NCI-H2171 (cell line): ENCODE results near the gene SPEG.

Experiments used
- DNase-seq: peaks from one replicate; lab custom pipeline; 2025; lab: John Stamatoyannopoulos, UW

The SPEG gene

DNA sequence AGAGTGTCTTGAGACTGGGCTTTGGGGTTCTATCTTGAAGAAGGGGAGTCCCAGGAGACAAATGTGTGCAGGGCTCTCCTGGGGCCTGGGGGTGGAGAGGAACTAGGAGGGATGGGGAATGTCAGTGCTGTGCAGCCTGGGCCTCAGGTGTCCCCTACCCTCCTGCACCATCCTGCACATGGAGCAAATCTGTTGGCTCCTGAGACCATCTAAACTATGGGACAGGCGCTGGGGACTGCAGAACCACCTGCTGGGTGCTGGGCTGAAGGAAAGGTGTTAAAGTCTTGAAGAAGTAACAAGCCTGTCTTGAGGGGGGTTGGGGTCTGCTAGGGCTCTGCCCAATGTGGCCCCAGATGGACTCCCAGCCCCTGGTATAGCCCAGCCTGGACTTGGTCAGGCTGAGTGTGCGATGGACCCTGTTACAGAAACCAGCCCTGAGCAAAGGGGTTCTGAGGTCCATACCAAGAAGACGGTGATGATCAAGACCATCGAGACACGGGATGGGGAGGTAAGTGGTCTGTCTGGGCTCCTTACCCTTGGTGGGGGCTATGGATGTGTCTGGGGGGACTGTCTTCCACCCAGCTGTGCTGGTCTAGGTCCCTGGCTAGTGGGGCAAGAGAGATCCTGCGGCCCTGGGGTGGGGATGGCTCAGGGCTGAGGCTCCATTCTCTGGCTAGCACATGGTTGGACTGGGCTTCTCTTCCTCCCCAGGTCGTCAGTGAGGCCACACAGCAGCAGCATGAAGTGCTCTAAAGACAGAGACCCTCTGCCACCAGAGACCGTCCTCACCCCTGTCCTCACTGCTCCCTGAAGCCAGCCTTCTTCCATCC lies 9.2 kb upstream of the SPEG start:
- DNase-seq: no peak

DNA sequence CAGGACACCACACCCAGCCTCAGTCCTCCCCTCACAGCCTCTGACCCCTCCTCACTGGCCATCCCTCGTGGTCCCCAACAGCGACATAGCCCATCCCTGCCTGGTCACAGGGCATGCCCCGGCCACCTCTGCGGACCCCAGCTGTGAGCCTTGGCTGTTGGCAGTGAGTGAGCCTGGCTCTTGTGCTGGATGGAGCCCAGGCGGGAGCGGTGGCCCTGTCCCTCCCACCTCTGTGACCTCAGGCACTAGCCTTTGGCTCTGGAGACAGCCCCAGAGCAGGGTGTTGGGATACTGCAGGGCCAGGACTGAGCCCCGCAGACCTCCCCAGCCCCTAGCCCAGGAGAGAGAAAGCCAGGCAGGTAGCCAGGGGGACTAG lies 8.6 kb upstream of the SPEG start:
- no peak for DNase-seq

DNA sequence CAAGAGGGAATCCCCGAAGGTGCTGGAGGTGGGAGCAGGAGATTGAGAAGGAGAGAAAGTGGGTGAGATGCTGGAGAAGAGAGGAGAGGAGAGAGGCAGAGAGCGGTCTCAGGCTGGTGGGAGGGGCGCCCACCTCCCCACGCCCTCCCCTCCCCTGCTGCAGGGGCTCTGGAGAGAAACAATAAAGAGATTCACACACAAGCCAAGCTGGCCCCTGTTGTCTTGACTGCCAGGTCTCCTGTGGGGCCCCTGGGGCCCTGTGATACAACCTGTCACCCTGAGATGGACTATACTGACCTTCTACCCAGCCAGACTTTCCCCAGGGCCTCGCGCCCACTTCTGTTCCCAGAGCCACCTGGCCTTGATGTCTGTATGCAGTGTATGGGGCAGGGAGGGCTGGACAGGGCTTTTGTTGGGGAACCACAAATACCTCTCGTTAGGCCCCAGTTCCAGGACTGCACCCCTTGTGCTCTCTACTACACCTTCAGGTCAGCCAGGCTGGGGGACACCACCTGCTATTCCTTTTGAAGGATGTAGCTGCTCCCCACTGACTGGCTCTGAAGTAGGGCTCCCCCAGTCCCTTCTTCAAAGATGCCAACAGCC lies 8.0 kb upstream of the SPEG start:
- DNase-seq: no peak

DNA sequence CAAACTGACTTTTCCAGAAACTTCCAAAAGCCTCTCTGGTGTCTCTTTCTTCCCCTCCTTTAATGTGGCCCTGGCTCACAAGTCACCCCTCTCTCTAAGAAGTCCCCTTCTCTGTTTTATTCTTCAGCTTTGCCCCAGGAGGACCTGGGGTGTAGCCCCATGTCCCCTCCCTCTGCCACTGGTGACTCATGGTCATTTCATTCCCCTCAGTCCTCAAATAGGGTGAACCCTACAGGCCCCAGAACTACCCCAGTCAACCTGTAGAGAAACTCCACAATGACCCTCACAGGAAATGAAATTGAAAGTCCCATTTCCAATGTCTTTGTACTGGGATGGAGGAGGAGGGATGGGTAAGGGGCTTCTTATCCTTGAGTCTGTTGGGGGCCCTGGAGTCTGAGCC lies 6.2 kb upstream of the SPEG start:
- no peak for DNase-seq

DNA sequence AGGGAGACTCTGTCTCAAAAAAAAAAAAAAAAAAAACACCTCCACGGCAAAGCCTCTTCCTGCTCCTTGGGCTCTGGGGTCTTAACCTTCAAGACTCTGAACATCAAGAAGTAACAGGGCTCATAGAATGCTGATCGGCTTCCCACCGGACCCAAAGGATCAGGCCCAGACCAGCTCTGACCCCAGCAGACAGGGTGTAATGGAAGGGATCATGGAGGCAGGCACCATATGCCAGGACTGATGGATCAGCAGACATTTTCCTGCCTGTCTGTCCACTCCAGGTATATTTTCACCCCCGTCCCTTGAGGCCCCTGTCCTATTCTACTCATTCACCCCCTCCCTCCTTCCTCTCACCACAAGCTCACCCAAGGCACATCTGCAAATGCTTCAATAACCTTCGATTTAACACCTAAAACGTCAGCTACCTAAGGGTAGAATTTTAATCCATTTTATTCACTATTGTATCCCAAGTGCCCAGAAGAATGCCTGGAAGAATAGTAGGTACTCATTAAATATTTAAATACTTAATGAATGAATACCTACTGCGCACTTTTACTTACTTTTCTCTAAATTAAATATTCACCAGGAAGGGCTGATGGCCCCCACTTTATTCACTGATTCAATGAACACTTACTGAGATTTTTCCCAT lies 4.6 kb upstream of the SPEG start:
- no peak for DNase-seq

DNA sequence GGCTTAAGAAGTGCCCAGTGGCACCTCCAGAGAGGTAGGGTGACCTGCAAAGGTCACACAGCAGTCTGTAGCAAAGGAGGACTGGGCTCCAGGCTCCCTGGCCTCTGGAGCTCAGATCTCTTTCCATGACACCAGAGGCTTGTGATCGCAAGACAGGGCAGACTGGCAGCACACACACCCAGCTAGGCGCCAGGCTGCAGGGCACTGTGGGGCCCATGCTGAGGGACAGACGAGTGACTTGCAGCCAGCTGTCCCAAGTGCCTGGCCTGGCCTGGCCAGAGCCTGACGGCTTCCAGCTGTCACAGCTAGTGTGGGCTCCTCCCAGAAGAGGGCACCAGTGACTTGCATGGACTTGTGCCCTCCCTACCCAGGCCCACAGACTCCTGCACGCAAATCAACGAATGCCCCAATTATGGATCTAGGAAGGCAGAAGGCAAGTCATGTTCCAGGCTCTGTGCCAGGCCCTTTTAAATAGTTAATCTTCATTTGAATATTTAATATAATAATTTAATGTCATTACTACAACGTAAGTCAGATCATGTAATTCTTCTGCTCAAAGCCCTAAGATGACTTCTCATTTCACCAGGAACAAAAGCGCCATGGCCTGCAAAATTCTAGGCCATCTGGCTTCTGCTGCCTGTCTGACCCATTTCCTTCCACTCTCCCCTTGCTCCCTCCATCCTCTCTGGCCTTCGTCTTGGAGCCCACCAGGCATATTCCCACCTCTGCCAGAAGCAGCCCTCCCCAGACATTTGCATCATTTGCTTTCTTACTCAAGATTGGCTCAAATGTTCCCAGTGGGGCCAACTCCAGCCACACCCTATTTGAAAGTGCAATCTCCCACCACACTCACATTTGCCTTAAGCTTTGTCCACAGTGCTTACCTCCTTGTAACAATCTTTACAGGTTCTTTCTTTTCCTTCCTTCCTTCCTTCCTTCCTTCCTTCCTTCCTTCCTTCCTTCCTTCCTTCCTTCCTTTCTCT lies 3.7 kb upstream of the SPEG start:
- DNase-seq: peak; percentile 17

DNA sequence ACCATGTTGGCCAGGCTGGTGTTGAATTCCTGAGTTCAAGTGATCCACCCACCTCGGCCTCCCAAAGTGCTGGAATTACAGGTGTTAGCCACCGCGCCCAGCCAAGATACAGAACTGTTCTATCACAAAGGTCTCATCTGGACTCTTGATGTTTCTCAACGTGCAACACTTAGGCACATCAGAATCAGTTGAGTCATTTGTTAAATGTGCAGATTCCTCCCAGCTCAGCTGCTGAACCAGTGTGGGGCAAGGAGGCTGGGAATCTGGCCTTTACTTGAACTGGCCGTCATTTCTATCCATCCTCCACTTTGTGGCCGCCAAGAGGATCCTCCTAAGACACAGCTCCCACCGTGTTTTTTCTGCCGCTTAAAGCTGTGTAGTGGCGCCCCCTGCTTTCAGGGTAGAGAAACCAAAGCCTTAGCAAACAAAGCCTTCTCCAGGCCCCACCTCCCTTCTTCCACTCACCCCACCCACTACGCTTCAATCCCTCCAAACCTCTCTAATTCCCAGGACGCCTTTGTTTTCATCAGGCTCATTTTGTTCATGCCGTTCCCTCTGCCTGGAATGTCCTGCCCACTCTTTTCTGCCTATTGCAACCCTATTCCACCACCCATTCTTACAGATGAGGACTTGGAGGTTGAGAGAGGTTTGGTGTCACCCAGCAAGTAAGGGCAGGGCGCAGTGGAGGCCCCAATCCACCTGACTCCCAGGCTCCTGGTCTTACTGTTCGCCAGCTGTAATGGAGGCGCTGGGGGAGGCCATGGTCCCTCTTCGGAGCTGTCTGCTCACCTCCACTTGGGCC lies 776 bp upstream of the SPEG start:
- no peak for DNase-seq

DNA sequence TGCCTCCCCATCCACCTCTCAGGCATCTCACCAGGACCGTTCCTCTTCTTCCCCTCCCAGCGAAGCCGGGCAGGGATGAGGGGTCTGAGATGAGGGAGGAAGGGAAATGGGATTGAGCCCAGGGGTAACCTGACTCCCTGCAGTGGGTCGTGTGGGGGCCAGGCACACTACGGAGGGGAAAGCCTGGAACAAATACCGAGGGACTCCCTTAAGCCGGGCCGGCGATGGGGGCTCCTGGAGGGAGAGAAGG lies 250 bp upstream of the SPEG start:
- DNase-seq: no peak

DNA sequence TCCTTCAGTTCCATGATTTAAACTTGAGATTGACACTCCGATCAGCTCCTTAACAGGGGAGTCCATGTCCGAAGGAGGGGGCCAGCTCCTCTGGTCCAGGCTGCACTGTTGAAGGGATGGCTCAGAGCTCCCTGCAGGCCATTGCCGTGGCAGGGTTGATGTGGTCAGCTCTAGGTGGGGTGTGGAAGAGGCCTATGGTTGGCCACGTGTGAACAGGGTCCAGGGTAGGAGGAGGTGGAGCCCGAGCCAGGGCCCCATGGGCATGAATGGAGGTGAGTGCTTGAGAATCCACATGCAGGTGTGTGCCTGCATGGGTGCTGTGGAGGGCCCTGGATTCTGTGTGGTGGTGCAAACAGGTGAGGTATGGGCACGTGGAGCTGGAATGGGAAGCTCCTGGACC lies 1.1 kb downstream of the SPEG start:
- DNase-seq: no peak

DNA sequence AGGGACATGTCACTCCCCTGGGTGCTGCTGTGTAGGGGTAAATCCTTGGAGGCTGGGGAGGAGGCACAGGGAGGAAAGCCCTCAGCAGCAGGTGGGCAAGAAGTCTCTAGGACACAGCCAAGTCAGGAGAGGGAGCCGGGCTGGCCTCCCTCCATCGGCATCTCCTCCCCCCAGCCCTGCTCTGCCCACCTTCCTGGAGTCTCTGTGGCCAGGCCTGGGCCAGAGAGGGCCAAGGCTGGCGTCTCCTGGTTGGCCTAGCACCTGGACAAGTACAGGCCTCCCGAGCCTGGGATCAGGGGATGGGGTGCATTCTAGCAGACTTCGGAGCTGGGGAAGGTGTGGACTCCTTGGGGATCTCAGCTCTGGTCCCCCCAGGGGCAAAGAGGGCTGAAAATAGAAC lies 1.8 kb downstream of the SPEG start:
- no peak for DNase-seq

DNA sequence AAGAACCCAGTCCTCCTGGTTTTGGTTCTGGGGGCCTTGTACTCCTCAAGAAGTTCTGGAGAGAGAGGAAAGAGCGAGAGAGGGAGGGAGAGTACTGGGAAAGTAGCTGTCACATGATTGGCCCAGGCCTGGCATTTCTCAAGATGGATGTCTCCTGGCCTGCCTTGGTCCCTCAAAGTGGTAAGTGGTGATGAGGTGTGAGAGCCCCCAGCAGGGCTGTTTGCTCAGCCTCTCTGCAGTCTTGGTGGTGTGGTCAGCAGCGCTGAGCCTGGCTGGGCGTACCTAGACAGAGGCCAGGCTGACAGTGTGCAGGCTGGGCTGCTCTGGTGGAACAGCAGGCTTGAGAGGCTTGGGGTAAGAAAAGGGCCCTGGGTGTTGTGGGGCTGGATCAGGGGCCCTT lies 2.5 kb downstream of the SPEG start:
- DNase-seq: no peak

DNA sequence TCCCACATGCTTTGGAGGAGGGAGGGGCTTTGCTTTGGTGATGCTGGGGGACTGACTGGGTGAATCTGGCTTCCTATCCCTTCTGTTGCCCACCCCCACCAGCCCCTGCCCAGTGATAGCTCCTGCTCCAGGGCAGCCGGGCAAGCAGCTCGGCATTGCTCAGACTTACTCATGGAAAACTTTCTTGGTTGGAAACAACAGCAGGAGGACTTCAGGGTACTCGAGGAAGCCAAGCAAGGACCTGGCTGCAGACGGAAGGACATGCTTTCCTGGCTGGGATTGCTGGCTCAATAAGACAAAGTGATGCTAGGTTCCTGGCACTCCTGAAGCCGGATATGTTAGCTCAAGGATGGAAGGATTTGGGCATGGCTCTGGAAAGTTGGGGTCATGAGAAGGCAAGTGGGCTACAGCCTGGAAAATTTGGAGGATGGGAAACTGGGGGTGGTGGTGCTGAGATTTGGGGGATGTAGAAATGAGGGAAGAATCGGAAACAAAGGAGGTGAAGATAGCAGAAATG lies 3.1 kb downstream of the SPEG start:
- no peak for DNase-seq

DNA sequence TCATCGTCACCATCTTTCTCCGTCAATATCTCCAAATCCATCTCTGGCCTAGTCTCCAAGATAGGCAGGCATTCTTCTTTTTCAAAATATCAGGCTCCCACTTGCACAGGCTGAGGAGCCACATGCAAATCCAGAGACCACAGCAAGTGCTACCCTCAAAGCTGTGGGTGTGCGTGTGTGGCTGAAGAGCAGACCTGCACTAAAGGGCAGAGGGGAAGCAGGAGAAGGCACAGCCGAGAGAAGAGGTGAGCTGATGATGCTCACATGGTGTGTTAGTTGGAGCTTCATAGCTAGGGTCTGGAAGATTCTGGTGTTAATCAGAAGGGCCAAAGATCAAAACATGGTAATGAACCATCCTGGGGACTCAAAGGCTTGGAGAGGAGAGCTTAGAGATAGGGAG lies 3.8 kb downstream of the SPEG start:
- DNase-seq: no peak

DNA sequence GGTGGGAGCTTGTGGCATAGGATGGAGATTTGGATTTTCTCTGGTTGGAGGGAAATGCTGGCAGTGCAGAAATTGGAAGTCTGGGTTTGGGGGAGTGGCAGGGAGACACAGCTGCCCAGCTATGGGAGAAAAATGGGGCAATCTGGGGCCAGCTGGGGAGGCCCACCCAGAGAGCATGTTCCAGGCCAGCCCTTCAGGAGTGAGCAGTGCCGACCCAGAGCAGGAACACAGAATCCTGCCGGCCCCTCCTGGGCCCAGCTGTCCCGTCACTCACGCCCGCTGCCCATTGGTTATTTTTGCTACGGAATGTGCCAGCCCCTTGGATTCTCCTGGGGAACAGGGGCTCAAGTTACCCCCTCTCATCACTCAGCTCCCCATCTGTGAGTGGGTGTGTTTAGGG lies 4.9 kb downstream of the SPEG start:
- DNase-seq: no peak

DNA sequence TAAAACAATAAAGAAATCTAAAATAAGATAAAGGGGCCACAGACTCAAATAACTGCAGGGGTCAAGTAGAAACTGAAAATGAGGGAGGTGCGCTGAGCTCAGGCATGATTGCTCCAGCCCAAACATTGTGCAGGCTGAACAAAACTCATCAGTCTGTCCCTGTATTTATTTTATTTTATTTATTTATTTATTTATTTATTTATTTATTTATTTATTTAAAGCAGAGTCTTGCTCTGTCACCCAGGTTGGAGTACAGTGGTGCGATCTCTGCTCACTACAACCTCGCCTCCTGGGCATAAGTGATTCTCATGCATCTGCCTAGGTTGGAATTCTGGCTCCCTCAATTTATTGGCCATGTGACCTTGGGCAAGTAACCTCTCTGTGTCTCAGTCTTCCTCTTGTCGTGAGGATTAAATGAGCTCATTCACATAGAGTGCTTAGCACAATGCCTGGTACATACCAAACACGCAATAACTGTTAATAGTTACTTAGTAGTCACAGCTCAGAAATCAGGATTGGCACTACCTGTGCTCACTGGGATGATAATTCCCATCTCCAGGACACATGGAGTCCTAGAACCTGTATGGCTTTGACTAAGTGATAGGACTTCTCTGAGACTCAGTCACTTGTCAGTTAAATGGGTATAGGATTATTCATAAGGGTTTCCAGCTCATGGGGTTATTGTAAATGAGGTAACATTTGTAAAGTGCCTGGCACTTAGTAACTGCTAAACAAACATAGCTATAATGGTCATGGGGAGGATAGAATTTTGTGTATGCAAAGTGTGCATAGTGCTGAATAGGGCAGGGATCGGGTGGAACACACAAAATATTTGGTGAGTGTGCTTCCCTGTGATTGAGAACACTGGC lies 6.0 kb downstream of the SPEG start:
- DNase-seq: no peak

DNA sequence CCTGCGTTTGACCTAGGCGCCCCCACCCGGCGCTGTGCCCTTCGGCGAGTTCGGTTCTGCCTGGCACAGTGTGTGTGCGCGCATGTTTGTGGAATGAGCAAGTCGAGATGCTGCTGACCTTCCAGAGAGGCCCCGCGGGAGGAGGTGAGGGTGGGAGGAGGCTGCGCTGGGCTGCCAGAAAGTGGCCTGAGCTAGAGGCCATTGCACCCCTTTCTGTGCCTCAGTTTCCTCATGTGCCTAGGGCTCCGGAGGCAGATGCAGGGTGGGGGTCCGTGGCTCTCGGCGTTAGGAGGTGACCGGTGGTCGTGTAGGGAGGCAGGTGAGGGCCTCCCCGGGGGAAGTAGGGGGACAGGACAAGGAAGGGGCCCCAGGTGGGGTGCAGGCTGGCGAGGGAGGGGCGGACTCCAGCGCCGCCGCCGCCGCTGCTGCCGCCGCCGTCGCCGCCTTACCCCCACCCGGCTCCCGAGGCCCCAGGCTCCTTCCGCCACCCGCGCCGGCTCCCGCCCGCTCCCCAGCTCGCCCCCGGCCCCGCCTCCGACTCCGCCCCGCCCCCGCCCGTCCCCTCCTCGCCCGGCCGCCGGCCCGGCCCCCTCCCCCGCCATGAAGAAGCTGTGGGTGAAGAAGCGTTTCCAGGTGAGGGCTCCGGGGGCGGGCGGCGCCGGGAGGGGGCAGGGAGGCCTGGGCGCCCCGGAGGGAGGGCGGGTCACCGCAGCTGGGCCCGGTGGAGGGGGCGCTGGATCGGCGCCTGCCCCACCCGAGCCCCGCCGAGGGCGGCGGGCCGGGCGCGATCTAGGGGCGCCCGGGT lies 7.0 kb downstream of the SPEG start:
- peak; percentile 63 for DNase-seq

DNA sequence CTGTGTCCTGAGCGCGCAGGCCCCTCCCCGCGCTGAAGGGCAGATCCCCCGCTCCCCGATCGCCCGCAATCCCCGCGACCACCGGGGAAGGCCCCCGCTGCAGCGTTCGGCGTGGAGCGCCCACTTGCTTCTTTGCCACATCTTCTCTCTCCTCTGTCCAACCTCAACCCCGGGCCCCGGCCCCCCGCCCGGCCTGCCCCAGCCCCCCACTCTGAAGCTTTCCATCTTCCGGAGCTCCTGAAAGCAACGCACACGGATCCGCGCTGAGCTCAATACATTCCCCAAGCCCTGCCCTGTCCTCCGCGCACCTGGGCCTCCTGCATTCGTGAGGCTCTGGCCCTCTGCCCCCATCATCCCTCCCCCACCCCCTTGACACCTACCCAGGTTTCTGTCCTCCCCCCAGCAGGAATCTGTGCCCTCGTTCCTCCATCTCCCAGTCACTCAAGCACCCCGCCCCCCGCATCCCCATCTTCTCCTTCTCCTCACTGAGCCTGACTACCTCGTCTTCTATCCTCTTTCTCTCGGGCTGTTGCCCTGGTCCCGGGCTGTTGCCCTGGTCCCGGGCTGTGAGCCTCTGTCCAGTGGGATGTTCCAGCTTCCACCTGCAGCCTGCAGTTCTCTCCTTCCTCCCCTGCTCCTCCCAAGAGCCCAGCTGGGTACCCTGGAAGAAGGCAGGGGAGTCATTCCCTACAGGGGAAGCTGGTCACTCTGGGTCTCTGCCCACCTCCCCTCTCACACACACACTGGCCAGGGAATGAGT lies 7.8 kb downstream of the SPEG start:
- DNase-seq: no peak

DNA sequence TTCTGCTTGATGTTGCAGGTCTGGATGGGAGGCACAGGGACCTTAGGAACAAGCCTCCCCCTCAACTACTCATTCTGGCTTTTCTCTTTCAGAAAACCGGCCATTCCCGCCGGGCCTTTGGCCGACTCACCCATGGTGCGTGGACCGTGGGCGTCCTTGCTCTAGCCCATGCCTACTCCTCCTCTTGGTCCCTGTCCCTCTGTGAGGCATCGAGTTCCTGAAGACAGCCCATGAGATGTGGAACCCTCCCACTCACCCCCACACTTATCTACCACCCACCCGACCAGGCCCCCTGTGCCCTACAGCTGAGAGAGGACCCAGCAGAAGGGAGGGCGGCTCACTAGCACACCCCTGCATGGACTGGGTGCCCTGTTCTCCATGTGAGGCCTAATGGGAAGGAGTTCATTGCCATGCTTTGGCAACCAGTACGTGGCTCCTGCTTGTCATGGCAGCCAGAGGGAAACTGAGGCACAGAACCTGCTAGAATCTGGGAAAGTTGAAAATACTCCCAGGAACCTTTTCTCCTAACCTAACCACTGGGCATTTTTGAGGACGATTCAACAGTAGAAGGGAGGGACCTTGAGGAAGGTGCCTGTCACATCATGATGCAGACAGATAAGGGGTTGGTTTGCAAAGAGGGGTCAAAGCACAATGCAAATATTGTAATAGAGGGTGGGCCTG lies 8.5 kb downstream of the SPEG start:
- DNase-seq: no peak

DNA sequence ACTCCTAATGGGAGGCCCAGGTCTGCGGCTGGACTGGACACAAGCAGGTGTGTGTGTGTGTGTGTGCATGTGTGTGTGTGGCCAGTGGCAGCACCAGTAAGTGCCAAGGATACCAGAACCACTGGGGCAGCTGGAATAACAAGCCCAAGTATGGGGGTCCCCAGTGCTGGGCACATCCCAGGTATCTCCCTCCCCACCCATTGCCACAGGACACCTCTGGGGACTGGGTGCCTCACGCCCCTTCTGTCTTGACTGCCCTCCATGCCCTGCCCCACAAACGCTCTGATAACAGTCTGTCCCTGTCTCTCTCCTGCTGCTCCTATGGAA lies 9.0 kb downstream of the SPEG start:
- no peak for DNase-seq
